Measurements from ENCODE around the gene ING2.
"Not testable (repeated sequence)": the region's sequence is repeated elsewhere in the genome, so short reads cannot be mapped to it uniquely, and the experiment has no call there.

ING2 gene

GRCh38 chr4:183504930-183505610, at the start of gene ING2:
TSS of gene ING2 (plus strand) at chr4:183505058. CDS start at chr4:183505196, 138 bp downstream.
- no peak for DNase-seq

- DNase-seq: no peak
These were observed 49.2 kb upstream of the ING2 start for GRCh38 chr4:183455431-183456195.

DNA sequence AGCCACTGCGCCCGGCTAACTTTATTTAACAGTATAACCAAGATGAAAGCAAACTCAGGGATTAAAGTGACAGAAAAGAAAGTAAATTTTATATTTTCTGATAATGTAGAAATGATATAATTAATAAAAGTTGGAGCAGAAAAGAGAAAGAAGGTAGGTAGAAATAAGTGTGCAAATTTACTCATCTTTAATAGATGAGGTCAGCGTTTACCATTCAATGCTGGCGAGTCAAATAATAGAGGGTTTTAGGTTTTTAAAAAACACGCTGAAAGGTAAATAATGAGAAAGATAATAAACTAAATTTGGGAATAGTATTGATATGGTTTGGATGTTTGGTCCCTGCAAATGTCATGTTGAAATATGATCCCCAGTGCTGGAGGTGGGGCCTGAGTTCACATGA, 46.9 kb upstream of the ING2 start:
- DNase-seq: no peak

DNA sequence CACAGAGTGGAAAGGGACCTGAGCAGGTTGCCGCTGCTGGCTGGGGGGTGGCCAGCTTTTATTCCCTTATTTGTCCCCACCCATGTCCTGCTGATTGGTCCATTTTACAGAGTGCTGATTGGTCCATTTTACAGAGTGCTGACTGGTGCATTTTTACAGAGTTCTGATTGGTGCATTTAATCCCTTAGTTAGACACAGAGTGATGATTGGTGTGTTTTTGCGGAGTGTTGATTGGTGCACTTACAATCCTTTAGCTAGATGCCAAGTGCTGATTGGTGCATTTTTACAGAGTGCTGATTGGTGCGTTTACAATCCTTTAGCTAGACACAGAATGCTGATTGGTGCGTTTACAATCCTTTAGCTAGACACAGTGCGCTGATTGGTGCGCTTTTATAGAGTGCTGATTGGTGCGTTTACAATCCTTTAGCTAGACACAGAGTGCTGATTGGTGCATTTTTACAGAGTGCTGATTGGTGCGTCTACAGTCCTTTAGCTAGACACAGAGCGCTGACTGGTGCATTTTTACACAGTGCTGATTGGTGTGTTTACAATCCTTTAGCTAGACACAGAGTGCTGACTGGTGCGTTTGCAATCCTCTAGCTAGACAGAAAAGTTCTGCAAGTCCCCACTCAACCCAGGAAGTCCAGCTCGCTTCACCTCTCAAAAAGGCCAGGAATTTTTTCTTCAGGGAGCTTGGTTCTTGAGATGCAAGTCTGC, 40.8 kb upstream of the ING2 start:
- not testable (repeated sequence) for DNase-seq

GRCh38 chr4:183465879-183466278, 39.0 kb upstream of the ING2 start:
- not testable (repeated sequence) for DNase-seq

- no peak for DNase-seq
These were observed 37.6 kb upstream of the ING2 start for GRCh38 chr4:183467246-183467645.

GRCh38 chr4:183468210-183469095, 36.4 kb upstream of the ING2 start:
- DNase-seq: no peak

DNA sequence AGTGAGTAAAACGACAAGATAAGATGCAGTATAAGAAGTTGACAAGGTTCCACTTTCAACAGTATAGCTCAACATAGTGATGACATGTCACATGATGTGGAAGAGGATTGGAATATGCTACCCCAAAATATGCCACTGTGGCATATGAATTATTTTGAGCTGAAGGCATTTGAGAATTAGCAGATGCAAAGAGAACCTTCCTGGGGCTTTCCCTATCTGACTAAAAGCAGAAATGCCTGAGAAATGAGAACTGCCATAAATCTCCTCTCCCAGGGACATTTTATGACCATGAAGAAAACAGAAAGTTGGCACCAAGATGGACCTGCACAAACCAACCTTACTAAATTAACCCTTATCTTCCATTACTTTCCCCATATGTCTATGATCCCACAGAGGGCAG, 35.6 kb upstream of the ING2 start:
- no peak for DNase-seq

DNA sequence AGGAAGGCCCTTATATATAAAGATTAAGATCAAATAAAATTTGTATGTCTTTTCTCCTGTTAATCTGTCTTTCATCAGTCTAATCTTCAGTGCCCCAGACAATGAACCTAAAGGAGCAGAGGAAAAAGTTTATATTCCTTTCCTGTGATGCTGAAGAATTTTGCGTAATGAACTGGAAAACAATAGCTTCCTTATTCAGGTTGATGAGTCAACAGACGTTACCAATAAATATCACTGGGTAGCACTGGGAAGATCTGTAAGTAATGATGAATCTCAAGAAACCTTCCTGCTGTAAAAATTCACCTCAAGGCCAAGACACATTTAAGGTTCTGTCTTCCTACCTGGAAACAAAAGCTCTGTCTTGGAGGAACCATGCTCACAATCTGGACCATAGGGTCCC, 34.9 kb upstream of the ING2 start:
- DNase-seq: no peak

DNA sequence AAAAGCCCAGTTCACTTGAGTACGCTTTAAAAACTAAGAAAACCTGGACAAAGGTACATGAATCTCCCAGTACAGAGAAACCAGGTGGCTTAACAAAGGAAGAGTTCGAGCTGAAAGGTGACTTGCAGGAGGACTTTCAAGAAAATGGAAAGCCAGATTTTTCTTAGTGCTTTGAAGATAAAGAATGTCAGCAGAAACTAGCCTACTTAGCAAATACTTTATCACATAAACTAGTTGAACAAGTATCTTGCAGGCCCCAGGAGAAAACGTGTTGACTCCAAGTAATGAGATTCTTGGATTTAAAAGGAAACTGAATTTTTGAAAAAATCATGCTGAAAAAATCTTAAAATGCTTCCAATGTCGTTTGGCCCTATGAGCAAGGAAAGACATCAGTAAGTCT, 34.0 kb upstream of the ING2 start:
- no peak for DNase-seq

- peak; percentile 66 for DNase-seq
These were observed 32.7 kb upstream of the ING2 start for GRCh38 chr4:183471946-183472708.

DNA sequence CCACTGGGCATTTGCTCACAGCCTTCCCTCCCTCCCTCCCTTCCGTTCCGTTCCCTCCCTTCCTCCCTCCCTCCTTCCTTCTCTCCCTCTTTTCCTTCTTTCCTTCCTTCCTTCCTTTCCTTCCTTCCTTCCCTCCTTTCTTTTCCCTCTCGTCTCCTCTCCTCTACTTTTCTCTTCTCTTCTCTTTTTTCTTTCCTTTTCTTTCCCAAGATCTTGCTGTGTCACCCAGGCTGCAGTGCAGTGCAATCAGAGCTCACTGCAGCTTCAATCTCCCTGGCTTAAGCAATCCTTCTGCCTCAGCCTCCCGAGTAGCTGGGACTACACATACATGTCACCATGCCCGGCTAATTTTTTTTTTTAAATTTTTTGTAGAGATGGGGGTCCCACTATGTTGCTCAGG, 26.7 kb upstream of the ING2 start:
- DNase-seq: no peak

DNA sequence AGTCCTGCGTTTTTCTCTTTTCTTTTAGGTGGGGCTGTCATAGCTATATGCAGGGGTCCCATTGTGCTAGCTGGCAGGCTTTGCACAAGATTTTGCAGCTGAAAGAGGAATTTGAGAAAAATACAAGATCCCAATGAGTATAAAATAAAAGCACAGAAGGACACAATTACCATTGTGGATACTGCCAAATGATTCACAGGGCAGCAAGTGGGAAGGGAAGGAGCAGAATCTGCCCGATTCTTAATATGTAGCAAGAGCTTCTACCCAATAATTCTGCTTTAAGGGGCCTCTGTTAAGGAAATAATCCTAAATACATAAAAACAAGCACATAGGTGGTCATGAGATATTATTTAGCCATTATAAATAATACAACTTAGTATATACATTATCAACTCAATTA, 25.9 kb upstream of the ING2 start:
- DNase-seq: no peak

GRCh38 chr4:183482515-183483095, 22.3 kb upstream of the ING2 start:
- not testable (repeated sequence) for DNase-seq

GRCh38 chr4:183483997-183484396, 20.9 kb upstream of the ING2 start:
- DNase-seq: no peak

GRCh38 chr4:183485411-183486160, 19.3 kb upstream of the ING2 start:
- no peak for DNase-seq

DNA sequence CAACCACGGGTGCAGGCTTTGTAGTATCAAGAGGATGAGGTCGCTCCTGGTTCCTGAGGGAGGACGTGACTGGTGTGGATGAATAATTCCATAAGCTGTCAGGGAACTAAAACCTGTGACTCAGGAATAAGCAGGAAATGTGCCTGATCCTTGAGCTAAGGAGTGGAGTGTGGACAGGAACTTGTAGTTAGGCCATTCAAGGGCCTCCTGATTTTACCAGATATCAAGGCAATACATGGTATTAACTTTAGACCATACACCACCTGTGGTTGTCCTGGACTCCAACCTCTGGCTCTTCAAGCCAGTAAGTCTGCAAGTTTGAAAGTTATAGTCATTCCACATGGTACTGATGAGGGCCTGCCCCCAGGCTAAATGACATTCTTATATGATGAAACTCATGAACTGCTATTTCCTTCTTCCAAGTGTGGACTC, 12.1 kb upstream of the ING2 start:
- no peak for DNase-seq

GRCh38 chr4:183493246-183493645, 11.6 kb upstream of the ING2 start:
- DNase-seq: no peak

GRCh38 chr4:183495184-183495583, 9.7 kb upstream of the ING2 start:
- no peak for DNase-seq

DNA sequence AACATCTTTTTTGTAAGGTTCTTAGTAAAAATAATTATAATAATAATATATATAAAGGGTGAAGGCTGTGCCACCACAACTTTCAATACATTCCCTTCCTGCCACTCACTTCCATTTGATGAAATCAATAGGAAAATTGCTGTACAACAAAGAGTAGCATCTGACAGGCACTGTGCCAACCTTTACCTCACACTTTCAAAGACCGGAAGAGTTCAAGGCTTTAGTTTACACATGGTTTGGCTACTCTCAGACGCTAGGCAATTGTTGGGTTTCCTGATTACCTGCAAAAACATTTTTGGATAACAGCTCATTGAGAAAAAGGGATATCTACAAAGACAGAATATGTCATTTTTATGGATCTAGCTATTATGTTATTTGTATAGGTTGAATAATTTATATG, 5.5 kb upstream of the ING2 start:
- no peak for DNase-seq

DNA sequence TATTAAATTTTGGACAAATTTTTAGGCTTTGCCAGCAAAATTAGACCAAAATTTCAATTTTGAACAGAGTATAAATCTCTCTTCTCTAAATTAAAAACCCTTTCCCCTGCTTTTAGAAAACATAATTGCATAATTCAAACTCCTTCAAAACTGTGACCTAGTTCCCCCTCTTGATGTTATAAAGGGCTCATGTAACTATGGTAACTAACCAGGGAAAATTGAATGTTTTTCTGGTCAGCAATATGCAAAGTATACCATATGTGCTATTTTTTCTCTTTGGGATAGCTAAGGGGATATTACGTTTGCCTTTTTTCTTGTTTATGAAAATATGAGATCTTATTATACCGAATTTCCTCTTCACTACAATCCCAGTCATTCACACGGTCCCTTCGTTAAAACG, 5.1 kb upstream of the ING2 start:
- no peak for DNase-seq
